Nephron (organoid): ENCODE data around the gene PISD.

ENCODE experiments used
- H3K27ac Mint-ChIP-seq, 3 experiments: 2 replicates each; pipeline ENCODE4 v1.8.0; 2020; ENCODE audit warnings: mixed read lengths in 3 of 3, mild to moderate bottlenecking in 2 of 3, moderate library complexity in 1 of 3
- H3K27me3 Mint-ChIP-seq: 2 replicates; pipeline ENCODE4 v1.8.0; 2021; ENCODE audit warnings: low read depth, mild to moderate bottlenecking, moderate library complexity, mixed read lengths
- H3K36me3 Mint-ChIP-seq: 2 replicates; pipeline ENCODE4 v1.8.0; 2020; ENCODE audit warnings: low read depth, mixed read lengths
- H3K4me1 Mint-ChIP-seq: 2 replicates; pipeline ENCODE4 v1.8.0; 2020; ENCODE audit warnings: mixed read lengths
- H3K4me3 Mint-ChIP-seq, 3 experiments: 2 replicates each; pipeline ENCODE4 v1.8.0; 2020; ENCODE audit warnings: mild to moderate bottlenecking in 3 of 3, mixed read lengths in 3 of 3, moderate library complexity in 2 of 3
- H3K9me3 Mint-ChIP-seq: 2 replicates; pipeline ENCODE4 v1.8.0; 2020; ENCODE audit warnings: mixed read lengths
- CTCF ChIP-seq, 3 experiments: fragments of 200-600 bp; sonication (generic); IDR thresholded peaks; one replicate each; pipeline ENCODE4 v1.5.0; 2021; ENCODE audit warnings: antibody characterized with exemption in 3 of 3; ENCODE audit not compliant: unreplicated experiment in 3 of 3

Gene PISD

GRCh38 chr22:31572939-31573338 is 89.1 kb downstream of the PISD start:
- Mint-ChIP-seq H3K9me3 (no peaks in the 10 kb centered on the region), H3K4me1 (peaks cover 19% of the 10 kb centered on the region), H3K4me3 (no peak overlapping the region), H3K27ac (no peak overlapping the region), H3K36me3 (peaks cover 9% of the 10 kb centered on the region), H3K27me3 (no peaks in the 10 kb centered on the region)
- no peak for TF ChIP-seq CTCF (IDR thresholded peaks at IDR 0.05; ENCODE audit: unreplicated experiment in 3 of 3)

- H3K9me3 Mint-ChIP-seq, result no peaks in the 10 kb centered on the region
- H3K27ac Mint-ChIP-seq, result no peak overlapping the region
- H3K27me3 Mint-ChIP-seq, result no peaks in the 10 kb centered on the region
- H3K4me3 Mint-ChIP-seq, result no peak overlapping the region
- H3K4me1 Mint-ChIP-seq, result peaks cover 7% of the 10 kb centered on the region
- H3K36me3 Mint-ChIP-seq, result peaks cover 4% of the 10 kb centered on the region
- no peak for TF ChIP-seq CTCF (IDR thresholded peaks at IDR 0.05; ENCODE audit: unreplicated experiment in 3 of 3)
Observed at GRCh38 chr22:31569126-31569525, 92.9 kb downstream of the PISD start.
